HG02852 (cell line): ENCODE results near the gene ADGRG2.

Experiments used
- ATAC-seq: cut with Tn5 transposase; IDR thresholded peaks from one replicate; pipeline ENCODE4 v1.9.1; 2021; ENCODE audit warnings: mild to moderate bottlenecking, moderate library complexity; ENCODE audit not compliant: unreplicated experiment

Gene ADGRG2, protein sequence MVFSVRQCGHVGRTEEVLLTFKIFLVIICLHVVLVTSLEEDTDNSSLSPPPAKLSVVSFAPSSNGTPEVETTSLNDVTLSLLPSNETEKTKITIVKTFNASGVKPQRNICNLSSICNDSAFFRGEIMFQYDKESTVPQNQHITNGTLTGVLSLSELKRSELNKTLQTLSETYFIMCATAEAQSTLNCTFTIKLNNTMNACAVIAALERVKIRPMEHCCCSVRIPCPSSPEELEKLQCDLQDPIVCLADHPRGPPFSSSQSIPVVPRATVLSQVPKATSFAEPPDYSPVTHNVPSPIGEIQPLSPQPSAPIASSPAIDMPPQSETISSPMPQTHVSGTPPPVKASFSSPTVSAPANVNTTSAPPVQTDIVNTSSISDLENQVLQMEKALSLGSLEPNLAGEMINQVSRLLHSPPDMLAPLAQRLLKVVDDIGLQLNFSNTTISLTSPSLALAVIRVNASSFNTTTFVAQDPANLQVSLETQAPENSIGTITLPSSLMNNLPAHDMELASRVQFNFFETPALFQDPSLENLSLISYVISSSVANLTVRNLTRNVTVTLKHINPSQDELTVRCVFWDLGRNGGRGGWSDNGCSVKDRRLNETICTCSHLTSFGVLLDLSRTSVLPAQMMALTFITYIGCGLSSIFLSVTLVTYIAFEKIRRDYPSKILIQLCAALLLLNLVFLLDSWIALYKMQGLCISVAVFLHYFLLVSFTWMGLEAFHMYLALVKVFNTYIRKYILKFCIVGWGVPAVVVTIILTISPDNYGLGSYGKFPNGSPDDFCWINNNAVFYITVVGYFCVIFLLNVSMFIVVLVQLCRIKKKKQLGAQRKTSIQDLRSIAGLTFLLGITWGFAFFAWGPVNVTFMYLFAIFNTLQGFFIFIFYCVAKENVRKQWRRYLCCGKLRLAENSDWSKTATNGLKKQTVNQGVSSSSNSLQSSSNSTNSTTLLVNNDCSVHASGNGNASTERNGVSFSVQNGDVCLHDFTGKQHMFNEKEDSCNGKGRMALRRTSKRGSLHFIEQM

DNA sequence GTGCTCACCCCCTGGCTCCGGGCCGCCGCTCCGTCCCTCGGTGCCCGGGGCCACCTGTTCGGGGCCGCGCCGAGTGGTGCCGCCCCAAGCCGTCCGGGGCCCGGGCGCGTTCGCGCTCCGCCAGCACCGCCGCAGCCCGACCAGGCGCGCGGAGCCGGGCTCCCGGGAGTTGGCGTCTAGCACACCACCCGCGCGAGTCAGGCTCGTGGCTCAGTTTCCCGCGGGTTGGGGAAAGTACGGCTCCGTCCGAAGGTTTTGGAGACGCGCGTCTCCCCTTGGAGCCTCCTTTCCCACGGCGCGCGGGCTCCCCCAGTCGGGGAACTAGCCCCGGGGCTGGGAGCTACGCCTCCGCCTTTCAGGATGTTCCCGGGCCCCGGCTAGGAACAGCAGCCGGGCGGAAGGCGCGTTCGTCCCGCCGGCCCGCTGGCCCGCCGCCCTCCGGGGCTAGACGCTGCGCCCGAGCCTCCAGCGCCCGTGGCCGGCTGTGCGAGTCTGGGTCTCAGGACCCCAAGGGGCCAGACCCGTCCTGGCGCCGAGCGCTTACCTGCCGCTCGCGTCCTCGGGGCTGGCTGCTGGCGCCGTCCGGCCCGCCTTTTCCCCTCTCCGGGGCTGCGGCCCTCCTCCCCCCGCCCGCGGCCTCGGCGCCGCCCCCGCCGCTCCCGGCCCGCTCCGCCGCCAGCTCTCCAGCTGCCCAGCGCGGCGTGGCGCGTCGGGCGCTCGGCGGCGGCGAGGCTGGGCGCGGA is at the start of gene ADGRG2:
Gene ADGRG2, minus strand, starts transcription at position 571 of the 743 bp plus-strand sequence. CDS start 53,634 bp downstream, outside the sequence.
- no peak for ATAC-seq

GRCh38 chrX:19168609-19169008 is 46.3 kb upstream of the ADGRG2 start:
- ATAC-seq, result no peak

- no peak for ATAC-seq
Observed at GRCh38 chrX:19162851-19163250, 40.6 kb upstream of the ADGRG2 start.

DNA sequence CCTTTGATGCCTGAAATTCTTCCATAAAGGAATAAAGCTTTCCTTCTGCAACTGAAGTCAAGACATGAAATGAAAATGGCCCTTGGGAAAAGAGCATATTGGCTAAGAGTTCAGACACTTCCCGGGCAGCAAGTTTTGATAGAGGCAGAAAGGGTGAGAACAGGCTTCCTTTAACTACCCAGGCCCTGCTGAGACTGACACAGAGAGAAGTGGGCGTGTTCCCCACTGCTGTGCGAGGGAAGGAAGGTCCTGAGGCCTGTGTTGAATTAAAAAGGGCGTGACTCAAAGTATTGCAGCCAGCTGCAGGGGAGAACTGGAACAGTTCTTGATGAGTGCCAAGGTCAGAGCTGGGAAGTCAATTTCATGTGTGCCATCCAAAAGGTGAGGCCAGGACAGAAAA is 33.9 kb upstream of the ADGRG2 start:
- ATAC-seq, result no peak

DNA sequence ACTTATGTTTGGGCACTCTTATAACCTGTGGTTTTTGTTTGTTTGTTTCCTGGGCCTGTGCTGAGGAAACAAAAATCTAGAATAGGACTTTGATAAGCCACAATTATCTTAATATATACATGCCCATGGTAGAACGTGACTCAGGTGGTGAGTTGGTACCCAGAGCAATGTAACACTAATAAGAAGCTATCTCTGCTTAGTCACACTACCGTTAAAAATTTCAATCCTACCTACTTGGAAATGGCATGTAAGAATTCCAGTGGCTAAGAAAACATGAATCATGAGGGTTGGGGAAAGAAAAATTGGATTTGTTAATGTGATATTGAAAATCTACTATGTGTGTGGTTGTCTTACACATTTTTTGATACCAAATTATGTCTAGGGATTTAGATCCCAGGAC is 30.5 kb upstream of the ADGRG2 start:
- ATAC-seq, result no peak

DNA sequence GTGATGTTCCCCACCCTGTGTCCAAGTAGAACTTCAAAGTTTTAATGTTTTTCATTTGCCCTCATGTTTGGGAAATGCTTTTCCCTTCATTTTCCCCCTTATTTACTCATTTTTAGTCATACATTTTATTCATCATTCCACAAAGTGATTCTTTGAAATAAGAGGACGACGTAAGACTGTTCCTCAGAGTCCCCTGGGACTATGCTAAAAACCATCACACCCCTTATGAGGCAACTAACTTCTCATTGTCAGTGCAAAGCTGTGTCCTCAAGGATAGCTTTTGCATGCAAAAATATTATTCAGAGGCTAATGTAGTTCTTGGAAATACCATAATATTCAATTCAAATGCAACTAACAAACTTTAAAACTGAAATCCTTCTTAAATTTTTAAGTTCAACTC is 14.8 kb upstream of the ADGRG2 start:
- ATAC-seq, result no peak

DNA sequence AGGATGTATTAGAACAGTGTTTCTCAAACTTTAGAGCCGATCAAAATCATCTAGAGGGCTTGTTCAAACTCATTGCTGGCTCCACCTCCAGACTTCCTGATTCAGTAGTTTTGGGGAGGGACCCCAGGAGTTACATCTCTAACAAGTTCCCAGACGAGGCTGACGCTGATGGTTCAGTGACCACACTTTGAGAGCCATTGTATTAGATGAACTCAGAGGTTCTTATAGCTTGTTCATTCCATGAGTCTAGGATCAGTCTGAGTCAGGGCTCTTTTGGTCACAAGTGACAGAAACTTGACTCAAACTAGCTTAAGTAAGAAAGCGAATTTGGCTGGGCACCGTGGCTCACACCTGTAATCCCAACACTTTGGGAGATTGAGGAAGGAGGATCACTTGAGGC is 11.5 kb upstream of the ADGRG2 start:
- ATAC-seq, result no peak

DNA sequence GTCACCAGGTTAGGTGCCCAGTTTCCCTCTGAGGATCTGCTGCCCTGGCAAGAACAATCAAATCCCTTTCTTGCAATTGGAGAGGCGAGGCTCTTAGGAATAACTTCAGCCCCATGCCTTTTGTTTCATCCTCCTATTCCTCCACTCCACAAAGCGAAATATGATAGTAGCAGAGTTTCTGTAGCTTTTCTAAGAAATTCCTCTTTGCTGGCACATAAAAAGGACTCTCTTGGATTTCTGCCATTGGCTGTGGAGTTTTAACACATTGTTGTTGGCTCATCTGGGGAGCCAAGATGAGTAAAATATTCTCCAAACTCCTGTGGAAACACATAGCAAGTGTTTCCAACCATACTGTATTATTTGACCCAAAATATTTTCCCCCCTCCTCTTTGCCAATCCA is 11.0 kb upstream of the ADGRG2 start:
- no peak for ATAC-seq

DNA sequence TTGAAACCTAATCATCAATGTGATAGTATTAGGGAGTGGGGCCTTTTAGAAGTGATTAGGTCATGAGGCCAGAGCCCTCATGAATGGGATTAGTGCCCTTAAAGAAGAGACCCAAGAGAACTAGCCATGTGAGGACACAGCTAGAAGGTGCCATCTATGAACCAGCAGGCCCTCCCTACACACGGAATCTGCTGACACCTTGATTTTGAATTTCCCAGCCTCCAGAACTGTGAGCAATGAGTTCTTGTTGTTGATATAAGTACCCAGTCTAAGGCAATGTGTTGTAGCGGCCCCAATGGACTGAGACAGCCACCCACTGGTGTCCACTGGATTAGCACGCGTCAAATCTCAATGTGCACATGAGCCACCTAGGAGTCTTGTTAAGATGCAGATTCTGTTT is 8.4 kb upstream of the ADGRG2 start:
- no peak for ATAC-seq

- ATAC-seq, result no peak
Observed at GRCh38 chrX:19129694-19130093, 7.4 kb upstream of the ADGRG2 start.

DNA sequence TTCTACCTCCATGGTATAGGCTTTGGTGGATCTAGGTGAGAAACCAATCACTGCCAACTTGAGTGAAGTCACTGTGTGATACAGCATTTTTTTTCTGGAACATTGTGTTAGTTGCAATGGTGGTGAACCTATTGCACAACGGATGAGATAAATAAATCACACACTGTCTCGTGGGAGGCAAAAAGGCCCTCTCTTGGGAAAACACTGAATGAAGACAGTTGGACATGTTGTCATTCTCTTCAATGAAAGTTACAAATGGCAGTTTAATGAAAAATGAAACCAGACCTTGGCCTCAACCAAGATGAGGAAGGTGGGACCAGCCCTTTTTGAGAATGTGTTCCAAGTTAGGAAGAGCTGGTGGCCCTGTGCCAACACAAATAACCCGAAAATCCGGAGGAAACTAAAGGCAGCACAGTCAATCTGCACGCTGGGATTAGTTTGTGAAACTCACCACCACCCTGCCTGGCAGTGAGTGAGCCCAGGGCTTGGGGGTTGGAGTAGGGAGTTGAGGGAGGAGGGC is 5.4 kb upstream of the ADGRG2 start:
- ATAC-seq, result no peak

DNA sequence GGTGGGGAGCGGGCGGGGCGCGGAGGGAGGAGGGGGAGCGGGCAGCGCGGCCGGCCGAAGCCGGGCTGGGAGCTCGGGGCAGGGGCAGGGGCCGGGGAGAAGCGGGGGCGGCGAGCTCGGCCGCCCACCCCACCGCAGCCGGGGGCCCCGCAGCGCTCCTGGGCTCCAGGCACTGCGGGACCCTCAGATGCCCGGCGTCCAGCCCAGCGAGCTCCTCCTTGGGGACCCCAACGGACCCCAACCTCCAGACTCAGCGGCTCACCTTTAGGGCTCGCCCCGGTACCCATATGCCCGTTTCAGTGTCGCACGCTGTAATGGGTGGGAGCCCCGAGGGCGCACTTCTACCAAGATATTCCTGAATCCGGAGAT is 357 bp upstream of the ADGRG2 start:
- ATAC-seq, result no peak

DNA sequence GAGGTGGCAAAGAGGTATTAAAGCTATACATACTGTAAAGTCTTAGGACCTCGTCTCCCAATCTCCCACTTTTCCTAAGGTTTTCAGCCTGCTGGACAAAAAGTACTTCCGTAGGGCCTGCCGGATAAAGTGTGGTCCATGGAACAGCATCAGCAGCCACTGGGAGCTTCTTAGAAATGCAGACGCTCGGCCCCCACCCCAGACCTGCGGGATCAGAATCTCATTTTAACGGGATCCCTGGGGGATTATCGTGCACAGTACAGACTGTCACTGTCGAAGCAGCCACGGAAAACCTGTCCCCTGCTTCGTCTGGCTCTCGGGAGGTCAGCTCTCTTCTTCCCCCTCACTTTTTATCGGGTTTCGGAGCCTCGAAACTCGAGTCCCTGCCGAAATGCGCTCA is 802 bp downstream of the ADGRG2 start:
- ATAC-seq, result no peak

- no peak for ATAC-seq
Observed at GRCh38 chrX:19110642-19111041, 11.6 kb downstream of the ADGRG2 start.

- ATAC-seq, result no peak
Observed at GRCh38 chrX:19107035-19107434, 15.2 kb downstream of the ADGRG2 start.

DNA sequence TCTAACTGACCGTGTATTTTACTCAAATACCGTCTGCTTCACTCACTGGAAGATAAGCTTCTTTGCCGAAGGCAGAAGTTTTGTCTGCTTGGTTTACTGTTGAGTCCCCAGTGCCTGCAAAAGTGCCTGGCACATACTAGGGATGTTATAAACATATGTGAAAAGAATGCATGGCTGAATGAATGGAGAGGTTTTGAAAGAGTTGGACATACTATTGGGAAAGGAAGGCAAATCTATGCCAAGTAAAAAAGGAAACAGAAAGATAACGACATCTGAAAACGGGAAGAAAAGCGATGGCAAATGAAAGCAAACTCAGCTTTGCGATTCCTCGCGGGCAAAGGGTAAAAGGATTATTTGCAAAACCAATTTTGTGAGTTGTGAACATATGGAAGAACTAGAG is 21.7 kb downstream of the ADGRG2 start:
- ATAC-seq, result no peak

- no peak for ATAC-seq
Observed at GRCh38 chrX:19097553-19098283, 24.6 kb downstream of the ADGRG2 start.

- no peak for ATAC-seq
Observed at GRCh38 chrX:19096586-19096985, 25.7 kb downstream of the ADGRG2 start.

DNA sequence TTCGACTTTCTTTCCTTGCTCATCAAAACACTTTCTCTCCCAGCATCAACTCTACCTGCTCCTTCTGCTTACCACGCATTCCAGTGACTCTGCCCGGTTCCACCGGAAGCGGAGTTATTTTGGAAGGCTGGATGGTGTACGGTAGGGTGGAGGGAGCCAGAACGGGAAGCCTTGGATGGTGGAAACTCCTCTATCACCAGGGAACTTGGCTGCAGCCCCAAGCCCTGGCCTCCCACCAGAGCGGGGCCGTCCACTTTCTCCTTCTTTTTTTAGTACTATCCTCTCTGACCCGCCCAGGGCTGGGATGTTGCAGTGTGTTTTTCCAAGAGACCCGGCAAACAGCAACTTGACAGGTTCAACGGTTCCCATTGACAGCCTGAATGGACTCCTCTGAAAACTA is 27.6 kb downstream of the ADGRG2 start:
- no peak for ATAC-seq

DNA sequence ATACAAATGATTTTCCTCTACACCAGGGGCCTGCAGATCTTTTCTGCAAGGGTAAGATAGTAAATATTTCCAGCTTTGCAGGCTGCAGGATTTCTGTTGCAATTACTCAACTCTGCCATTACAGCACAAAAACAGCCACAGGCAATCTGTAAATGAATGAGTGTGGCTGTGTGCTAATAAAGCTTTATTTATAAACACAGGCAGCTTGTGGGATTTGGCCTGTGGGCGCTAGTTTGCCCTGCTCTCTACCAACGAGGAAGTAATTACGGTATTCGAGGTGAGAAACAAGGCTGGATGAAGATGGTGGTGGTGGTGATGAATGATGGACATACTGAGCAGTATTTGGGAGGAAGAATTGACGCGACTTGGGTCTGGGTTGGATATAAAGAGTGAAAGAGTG is 30.7 kb downstream of the ADGRG2 start:
- no peak for ATAC-seq
